ENCODE measurements around the gene ATP8B4.

Gene ATP8B4

DNA sequence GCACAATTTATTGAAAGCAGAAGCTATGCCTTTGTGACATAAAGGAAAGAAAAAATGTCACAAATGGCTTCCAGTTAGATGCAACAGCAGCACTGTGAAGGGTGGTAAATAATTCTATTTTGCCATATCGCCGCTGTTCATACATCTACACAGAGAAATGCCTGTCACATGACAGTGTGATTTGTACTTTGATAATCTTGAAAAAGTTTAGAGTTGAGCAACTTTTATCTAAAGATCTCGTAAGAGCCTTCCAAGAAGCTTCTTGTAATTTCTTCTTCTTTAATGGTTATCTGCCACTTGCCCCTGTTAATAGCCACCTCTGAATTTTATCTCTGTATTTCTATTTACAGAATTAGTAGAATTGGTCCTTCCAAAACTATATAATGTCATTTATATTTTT, 192.3 kb downstream of the ATP8B4 start:
- no peak for DNase-seq

DNA sequence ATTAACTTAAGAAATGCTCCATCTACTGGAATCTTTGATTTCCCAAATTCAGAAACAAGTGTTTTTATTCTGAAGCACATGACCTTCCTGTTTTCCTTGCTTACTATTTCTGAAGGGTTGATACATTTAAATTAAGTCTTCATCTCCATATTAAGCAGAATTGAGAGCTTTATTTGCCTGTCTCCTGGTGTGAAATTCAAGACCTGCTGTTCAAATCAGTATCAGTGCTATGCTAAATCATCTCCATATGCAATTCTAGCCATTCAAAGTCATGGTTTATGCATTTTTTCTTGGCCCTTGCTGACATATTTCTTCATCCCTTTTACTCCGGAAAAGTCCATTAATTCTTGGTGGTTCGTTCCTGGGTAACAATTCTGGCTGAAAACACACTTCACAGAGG, 195.4 kb downstream of the ATP8B4 start:
- DNase-seq = no peak

DNA sequence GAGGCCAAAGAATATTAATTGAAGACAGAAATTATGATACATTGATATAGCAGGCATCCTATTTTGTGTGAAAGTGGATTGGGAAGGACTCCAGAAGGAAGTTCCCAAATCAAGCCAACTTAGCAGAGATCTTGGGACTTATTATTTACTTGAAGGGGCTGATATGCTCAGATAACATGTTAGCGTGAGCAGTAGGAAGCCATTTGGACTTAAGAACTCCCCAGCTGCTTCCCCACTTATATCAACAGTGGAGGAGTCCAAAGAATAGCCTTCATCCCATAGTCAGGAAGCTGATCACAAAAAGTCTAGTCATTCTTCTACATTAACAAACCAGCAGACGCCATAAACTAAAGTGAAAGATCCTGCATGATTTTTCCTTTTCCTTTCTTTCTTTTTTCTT, 200.0 kb downstream of the ATP8B4 start:
- DNase-seq = no peak

DNA sequence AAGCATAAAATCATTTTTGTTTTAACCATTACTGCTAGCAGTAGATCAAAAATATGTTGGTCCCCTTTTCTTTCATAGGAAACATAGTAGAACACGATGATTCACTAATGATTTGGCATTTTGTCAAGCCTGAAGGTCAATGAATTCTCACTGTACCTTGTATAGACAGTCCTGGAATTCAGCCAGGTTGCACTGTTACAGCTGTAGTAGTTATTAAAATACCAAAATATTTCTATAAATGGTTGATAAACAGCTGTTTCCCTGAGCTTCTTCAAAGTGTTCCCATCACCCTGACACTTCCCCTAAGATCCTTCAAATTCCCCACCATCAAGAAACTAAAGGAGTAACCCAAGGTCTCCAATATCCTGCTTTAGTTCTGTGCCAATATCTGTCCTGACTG, 200.9 kb downstream of the ATP8B4 start:
- DNase-seq = no peak

DNA sequence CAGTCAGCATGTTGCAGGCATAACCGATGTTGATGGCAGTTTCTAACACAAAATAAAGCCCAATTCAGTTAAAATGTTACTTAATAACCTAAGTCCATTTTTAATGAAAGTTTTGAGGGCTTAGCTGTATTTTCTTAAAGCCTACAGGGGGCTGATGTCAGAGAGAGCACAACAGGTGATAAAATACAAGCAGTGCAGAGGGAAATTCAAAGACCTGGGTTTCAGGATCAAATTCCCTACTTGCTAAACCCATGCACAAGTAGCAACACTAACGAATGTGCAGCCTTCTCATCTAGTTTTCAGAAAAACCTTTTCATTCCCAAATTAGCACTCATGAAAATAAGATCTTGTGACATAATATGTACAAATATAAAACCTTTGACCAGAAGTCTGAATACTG, 202.0 kb downstream of the ATP8B4 start:
- DNase-seq = no peak

DNA sequence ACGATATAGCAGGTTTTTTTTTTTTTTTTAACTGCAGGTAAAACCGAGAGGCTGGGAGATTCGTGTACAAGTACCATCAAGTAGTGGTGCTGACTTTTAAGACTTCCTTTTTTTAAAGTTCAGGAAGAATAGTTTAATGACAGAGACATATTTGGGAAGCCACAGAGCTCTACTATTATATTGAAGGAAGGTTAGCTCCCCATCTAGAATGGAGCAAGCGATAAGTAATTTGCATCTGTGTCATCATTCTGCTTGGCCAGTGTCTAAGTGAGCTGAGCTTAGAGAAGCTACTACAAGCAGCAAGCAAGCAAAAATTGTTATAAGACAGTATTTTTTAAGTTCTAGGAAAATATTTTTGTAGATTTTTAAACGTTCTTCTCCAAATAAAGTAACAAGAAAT, 203.2 kb downstream of the ATP8B4 start:
- DNase-seq = peak in 1 of 2 experiments; percentile 6

DNA sequence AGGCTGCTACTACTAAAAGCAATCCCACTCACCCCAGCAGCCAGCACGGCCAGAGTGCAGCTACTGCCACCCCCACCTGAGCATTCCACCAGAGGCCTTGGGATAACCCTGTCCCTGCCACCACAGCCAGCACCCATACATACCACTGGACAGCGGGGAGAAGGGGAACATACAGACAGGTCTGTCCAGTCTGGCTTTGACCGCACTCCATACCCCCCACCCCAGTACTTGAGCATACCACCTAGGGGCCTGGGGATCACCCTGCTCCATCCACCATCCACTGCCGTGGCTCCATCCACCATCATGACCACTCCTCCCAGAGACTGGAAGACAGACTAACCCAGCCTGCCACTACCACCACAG, 210.1 kb downstream of the ATP8B4 start:
- DNase-seq = no peak

DNA sequence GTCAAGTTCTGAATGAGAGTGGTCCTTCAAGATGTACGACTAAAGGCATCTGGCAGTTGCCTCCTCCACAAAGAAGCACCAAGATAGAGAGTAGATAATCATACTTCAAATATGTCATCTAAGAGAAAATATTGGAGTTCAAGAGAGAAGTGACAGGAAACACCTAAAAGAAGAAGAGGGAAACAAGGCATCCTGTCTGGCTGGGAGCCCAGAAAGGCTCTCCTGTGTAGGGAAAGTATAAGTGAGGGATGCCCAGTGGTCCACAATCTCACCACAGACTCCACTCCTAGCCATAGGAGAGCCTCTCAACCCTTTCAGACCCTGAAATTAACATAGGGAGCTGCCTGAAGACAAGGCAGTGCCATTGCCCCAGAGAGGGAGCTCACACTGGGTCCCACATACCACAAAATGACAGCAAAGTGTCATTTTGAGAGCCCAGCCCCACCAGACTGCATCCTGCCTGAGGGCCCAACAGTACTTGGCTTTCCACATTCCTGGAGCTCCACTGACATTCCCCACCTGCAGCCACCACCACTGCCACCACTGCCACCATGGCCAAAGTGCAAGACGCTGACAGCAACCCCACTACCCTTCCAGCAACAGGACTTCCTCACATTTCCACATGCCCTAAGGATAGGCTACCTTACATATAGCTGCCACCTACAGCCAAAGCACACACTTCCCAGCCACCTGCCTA, 210.6 kb downstream of the ATP8B4 start:
- no peak for DNase-seq

DNA sequence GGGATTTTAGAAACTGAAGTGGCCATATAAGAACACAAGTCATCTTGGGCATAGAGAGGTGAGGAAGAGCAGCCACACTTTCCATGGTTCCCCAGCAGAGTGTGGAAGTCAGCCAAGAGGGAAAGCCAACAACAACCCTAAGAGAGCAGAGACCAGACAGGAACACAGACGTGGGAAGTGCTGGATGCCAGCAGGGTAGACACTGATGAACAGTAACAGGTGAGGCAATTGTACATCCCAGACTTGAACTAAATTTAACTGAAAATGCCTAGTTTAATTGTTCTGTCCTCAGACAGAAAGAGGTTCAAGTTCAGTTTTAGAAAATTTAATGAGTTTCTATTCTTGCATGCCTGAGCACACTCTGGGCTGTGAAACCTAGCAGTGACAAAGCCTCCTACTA, 212.1 kb downstream of the ATP8B4 start:
- DNase-seq = no peak

DNA sequence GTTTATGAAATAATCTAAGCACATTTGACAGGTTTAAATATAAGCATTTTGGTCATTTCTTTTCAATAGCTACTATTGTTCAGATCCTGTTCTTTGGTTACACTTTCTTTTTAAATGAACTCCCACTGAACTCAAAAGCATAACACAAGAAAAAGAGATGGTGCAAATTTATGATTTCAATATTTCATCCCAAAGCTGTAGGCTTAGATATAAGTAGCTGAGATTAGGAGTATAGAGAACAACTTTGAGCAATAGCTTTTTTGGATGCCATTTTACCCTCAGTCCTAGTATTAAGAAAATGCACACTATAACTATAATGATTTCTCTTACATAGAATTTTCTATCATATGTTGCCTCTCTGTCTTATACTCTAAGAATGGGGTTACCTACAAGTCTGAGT, 213.8 kb downstream of the ATP8B4 start:
- no peak for DNase-seq

DNA sequence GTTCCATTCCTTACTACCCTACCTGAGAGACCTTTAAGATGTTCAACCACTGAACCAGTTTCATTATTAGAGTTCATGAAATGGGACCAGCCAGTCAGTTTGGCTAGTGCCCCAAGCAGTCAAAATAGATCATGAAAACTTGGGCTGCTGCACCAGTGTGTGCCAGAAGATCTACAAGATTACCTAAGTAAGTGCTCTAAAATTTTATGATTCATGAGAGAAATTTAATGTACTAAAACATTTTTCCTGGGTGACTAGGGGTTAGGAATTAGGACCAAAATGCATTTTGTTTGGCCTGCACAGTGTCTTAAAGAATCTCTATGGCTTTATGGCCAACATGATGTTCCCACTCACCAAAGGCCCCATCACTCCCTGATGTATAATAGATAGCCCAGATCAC, 214.7 kb downstream of the ATP8B4 start:
- no peak for DNase-seq

DNA sequence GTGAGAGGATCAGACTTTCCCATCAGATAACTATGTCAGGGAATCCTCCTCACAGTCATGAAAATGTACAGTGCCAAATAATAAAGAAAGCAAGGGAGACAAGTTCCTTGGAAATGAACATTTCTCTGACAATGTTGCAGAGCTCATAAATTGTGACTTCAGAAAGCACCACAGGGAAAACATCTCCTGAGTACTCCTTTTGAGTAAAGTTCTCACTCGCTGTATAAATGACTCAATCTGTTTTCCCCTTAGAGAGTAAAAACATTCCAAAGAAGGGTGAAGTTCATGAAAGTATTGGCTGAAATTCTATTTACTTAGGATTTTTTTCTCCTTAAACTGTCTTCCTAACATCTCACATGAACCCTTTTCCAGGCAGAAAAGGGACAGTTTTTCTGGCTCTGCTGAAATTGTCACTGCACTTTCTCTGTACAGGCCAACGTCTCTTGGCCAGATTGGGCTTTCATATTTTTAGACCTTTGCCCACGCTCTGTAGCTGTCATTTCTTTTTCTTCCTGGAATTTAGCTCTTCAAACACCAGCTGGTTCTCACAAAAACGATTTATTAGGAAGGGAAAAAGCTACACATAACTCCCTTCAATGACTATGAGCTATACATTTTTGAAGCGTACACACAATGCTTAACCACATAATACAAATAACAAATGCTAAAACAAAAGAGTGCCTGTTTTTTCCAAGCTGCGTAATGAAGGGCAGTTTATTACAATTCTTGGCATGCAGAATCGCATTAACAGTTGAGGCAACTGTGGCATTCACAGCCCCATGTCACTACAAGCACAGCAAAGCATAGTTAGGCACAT, 216.1 kb downstream of the ATP8B4 start:
- DNase-seq = peak; percentile 50 to 53

DNA sequence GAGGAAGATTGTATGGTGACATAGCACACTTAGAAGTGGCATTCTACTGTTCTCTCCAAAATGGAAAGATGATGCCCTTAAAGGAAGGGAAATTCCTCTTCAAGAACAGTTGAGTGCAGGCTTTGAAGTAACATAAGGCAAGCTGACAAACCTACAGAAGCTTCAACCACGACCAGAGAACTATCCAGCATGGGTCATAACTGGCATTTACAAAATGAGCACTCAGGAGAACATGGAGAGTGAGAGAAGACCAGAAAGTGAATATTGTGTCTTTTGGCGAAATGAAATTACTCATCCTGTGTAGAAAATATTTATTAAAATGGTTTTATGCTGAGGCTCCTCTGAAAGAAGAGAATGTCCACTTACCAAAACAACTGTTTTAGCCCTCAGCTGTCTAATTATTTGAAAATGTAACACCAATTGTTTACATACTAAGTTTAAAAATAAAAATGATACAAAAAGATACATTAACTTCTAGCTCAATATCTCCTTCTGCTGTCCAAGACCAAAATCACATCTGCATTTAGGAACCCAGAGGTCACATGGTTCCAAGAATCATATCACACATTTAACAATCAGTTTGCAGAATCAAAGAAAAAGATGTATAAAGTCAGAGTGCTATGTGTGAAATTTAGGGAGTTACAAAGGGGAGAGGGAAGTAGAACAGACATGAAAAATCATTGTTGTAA, 216.9 kb downstream of the ATP8B4 start:
- peak in 1 of 2 experiments; percentile 4 for DNase-seq

DNA sequence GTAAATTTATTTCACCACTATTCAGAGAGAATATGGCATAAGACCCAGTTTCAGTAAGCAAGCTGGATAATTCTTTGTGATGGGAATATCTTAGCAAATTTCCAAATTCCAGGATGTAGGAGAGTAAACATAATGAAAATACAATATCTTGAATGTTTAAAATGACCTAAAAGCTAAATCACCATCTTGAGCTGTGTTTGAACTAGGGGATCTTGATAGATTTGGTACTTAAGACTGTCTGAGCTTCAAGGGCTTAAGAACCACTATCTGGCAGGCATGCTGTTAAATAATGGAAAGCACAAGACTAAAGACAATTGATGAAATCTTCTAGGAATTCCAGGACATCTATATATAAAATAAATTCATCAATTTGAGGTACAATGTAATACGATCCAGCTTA, 217.7 kb downstream of the ATP8B4 start:
- DNase-seq = no peak

DNA sequence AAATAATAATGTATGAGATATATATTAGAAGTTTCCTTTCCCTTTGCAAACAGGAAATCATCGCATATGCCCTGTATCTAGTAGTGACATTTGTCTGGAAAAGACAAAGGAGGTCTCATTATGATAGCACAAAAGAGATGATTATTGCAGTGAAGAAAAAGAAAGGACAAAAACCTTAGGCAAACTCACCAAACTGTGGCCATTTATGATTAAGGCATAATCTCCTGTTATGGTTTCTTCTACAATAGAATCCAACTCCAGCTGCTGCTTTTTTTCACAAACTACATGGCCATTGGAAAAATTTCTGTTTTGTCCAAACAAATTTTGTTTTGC, 218.2 kb downstream of the ATP8B4 start:
- no peak for DNase-seq

DNA sequence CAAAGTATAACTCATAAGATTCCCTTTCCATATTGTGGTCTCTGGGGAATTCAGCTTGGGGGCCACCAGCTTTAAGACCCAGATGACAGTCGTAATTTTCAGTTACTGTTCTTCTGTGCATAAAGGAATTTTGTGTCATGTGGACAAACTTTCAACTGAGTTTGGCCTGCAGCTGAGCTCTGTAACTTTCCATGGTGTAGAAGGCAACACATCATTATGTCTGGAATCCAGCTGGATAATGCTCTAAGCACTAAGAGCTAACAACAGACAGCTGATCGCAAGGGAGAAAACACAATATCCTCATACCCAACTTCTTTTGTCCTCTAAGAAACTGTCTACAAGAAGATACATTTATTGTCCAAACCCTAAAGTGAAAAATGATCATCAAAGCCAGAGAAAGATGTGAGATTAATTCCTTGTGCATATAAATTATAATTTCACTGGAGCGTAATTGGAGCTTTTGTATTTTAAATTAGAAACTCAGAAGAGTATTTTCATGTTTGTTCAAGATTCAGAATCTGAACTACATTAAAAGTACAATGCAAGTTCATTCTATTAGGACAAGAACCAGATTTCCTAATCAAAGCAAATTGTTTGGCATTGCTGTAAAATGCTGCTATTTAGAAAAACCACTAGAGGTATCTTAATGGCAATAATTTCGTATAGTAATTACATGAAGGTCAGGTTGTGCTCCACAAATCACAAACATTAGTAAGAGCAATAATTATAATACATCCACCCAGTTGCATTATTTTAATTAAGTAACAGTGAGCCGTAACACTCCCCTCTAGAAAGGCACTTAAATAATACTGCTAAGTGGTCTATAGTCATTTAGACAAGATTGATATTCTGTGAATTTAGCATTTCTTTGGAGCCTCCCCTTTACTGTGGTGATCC, 218.8 kb downstream of the ATP8B4 start:
- no peak for DNase-seq

DNA sequence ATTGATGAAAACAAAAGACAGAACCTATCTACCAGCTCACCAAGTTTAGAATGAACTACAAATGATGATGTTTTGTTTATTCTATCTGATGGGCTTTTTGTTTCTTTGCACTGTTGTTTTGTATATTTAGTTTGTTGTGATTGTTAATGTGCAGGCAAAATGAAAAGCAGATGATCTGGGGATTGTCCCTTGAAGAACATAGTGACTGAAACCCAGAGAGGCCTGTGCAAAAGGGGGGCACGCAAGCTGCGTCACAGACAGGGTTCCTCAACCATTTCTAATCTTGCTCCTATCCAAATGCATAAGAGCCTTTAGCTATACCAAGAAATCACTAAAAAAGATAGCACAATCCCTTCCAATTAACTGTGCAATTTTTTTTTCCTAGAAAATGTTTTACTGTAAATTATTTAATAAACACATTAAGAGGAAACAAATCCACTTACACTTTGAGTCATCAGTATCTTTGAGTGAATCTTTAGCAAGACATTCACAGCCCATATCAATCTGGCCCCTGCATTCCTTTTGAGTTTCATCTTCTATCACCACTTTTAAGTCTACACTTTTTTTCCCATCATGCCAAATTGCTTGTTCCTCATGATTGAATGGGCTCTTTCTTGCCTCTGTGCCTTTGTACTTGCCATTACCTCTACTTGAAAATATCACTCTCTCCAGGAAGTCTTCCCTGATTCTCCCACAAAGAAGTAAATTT, 220.3 kb downstream of the ATP8B4 start:
- no peak for DNase-seq

DNA sequence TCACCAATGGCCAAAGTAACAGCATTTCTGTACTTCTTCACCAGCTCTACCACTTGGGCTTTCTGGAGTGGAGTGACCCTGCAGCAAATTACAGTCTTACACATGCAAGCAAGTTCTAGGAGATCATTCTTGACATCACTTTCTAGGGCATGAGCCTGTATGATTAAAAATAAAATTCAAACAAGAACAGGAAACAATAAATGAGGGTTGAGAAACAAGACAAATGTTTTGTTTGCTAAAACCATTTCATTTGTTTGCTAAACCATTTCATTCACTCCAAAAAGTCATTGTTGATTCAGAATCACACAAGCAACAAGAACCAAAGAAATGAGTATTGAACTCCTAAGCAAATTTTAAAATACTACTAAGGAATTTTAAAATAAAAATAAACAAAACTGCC, 220.9 kb downstream of the ATP8B4 start:
- no peak for DNase-seq

DNA sequence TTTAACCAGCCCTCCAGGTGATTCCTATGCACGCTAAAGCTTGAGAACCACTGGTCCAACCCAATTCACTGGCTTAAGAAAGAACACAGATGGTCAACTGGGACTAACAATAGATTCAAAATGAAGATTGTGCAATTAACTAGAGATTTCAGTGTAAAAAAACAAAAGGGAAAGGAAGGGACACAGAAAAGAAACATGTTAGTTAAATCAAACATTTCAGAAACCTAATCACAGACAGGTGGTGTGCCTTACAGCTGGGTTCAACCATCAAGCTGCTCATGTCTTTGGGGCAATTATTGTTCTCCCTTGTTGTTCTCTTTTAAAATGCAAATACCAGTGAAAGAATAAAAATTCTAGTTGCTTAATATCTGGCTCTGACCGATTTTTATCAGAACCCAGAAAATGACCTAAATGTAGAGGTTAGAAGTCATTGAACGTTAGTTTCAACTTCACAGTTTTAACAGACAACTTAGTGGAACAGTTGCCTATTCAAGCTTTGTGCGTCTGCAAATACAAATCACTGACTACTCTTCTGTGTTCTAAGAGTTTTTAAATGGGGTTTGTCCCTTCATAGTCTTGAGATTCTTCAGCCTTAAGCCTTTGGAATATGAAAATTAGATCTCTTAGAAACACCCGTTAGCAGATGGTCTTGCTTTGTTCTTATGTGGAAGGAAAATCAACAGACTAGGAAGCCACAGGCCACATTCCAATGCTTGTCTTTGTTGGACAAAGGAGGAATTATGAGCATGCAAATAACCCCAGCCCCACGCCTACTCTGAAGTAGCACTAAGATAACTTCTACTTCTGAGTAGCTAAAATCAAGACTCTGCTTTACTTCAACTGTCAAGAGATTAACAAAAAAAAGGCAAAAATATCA, 223.4 kb downstream of the ATP8B4 start:
- peak in 1 of 2 experiments; percentile 34 for DNase-seq

DNA sequence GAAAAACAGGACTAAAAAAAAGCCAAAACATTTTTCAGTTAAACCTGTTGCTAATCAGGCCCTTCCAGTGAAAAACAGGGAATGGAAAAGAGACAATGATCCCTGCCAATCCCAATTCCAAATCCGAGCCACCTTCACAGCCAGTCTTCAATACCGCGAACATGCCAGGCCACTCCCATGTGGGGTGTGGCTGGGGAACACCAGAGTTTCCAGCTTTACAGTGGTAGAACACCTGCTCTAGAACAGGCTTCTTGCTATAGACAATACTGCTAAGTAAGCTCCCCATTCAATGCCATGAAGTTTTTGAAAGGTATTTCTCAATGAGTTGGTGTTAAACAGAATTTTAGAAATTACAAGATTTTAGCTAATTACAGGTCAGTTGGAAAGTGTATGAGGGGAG, 228.3 kb downstream of the ATP8B4 start:
- DNase-seq = no peak

DNA sequence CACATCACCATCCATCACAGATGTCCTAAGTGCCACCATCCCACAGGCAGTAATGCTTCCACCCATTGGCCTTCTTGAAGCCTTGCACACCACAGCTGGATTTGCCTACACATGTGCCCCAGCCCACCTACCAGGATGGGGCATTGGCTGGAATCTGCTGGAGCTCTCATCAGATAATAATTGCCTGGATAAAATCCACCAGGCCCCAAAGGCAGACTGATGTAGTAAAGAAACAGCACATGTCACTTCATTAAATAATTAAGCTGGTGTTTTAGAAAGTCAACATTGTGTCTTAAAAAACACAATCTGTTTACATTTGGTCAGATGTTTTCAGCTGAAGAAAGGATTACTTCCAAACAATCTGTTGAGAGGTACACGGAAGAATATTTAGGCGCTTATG, 229.5 kb downstream of the ATP8B4 start:
- no peak for DNase-seq

All from NCI-H526 (cell line).